Measurements from ENCODE around the gene POTEF. TPM values are rescaled to one million over a fixed set of nuclear protein-coding genes. Genes with fewer than 3 reads are reported as not detected.
"Not testable (repeated sequence)": the region's sequence is repeated elsewhere in the genome, so short reads cannot be mapped to it uniquely, and the experiment has no call there.

Gene POTEF
- polyA plus RNA-seq, 3 donors: not detected

DNA sequence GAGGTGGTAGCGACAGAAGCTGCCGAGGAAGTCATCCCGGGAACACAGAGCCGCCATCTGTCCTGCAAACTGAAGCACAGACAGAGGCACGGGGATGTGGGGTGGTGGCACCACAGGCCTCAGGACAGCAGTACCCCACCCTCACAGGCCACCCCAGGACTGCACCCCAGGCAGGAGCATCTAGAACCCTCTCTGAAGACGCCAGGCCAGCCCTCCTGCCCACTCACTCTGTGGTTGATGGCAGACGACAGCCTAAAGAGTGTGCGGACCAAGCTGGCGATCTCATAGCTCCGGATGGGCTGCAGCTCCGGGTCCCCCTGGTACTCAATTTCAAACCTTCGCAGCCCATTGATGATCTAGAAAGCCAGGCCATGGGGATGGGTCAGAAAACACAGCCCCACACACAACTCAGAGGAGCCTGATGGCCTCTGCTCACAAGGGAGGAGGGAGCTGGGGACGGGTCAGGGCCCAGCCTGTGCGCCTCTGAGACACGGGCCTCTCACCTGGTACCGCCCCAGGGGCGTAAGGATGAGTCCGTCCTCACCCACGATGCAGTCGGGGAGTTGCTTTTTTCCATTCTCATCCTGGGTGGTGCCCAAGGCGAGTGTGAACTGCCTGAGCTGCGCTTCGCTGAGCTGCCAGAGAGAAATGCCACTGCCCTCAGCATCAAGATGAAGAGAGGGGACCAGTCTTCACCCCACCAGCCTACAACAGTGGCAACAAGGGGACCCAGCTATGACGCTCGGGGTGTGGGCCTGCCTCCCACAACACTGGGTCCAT, 24.0 kb upstream of the POTEF start:
- TF ChIP-seq, protein P1, sequence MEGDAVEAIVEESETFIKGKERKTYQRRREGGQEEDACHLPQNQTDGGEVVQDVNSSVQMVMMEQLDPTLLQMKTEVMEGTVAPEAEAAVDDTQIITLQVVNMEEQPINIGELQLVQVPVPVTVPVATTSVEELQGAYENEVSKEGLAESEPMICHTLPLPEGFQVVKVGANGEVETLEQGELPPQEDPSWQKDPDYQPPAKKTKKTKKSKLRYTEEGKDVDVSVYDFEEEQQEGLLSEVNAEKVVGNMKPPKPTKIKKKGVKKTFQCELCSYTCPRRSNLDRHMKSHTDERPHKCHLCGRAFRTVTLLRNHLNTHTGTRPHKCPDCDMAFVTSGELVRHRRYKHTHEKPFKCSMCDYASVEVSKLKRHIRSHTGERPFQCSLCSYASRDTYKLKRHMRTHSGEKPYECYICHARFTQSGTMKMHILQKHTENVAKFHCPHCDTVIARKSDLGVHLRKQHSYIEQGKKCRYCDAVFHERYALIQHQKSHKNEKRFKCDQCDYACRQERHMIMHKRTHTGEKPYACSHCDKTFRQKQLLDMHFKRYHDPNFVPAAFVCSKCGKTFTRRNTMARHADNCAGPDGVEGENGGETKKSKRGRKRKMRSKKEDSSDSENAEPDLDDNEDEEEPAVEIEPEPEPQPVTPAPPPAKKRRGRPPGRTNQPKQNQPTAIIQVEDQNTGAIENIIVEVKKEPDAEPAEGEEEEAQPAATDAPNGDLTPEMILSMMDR (IDR thresholded peaks at IDR 0.05): no peak
- Histone ChIP-seq H3K9ac (ENCODE audit: insufficient read depth, low read length, poor library complexity, severe bottlenecking) (no peak overlapping the region), H3K4me3 (replicated peaks in 1 of 3; ENCODE audit: low read depth in 2 of 3, low read length in 3 of 3) (no peak overlapping the region), H3K79me2 (ENCODE audit: insufficient read depth, low read length) (no peaks in the 10 kb centered on the region), H4K20me1 (ENCODE audit: insufficient read depth, low read length) (no peaks in the 10 kb centered on the region), H3K4me2 (replicated peaks; ENCODE audit: extremely low read depth, low read length, poor library complexity, severe bottlenecking) (no peak overlapping the region), H3K9me3 (replicated peaks in 1 of 2; ENCODE audit: control insufficient read depth in 1 of 2, insufficient read depth in 1 of 2, low read length in 2 of 2) (no peaks in the 10 kb centered on the region), H3K4me1 (ENCODE audit: control insufficient read depth in 1 of 2, insufficient read depth in 2 of 2, low read length in 2 of 2) (no peaks in the 10 kb centered on the region), H3K27ac (ENCODE audit: low read depth in 1 of 2, low read length in 2 of 2) (no peak overlapping the region), H3K36me3 (replicated peaks in 1 of 2; ENCODE audit: control insufficient read depth in 1 of 2, insufficient read depth in 2 of 2, low read length in 2 of 2) (peaks cover 35 to 39% of the 10 kb centered on the region in 2 donors), H3K27me3 (ENCODE audit: control insufficient read depth in 2 of 2, insufficient read depth in 2 of 2, low read length in 2 of 2) (no peaks in the 10 kb centered on the region), H2AFZ (ENCODE audit: insufficient read depth, low read depth, low read length, poor library complexity, severe bottlenecking) (no peak overlapping the region)
- H3K27me3 Mint-ChIP-seq (ENCODE audit: low read depth in 3 of 3): peaks cover 0 to 6% (median 3%) of the 10 kb centered on the region in 3 donors
- no peak for DNase-seq
- no peak overlapping the region for H3K4me3 Mint-ChIP-seq
- peaks cover under 1% of the 10 kb centered on the region for H3K4me1 Mint-ChIP-seq
- H3K9me3 Mint-ChIP-seq: no peaks in the 10 kb centered on the region
- 90% methylated on average over 10 of the region's 25 CpGs for WGBS (ENCODE audit: insufficient coverage)
- intact Hi-C loops (cut with micrococcal nuclease): no loop called here
- peaks cover 24 to 64% of the 10 kb centered on the region in 2 donors for H3K36me3 Mint-ChIP-seq
- H3K27ac Mint-ChIP-seq: no peak overlapping the region

DNA sequence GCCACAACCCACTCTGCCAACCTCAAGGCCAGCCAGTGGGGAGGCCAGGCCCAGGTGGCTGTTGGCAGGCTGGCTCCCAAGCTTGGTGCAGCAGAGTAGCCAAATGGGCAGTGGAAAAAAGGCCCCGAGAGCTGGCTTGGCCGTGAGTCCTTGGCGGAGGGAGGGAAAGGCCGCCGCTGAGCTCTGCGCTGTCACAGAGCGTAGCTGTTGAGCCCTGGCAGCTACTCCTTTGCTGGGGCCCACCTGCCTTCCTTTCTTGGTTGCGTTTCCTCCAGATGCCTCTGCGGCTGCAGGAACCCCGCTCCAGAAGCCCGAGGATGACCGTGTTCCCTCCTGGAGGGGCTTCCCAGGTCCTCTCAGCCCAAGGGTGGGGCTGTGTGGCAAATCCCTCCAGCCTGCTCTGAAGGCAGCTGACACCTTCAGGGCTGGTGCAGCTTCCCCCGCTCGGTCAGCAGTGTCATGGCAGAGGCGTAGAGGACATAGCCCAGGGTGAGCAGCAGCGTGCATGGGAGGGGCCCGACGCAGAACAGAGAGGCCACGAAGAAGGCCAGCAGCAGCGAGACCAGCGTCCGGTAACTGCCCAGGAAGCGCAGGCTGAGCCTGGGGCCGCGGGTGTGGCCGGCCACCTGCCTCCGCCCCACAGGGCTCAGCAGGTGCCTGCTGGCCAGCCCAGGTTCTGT, 23.3 kb upstream of the POTEF start:
- not testable (repeated sequence) for H3K27me3 Mint-ChIP-seq (ENCODE audit: low read depth in 3 of 3); H3K27ac Mint-ChIP-seq
- 97% methylated on average over 12 of the region's 27 CpGs for WGBS (ENCODE audit: insufficient coverage)

DNA sequence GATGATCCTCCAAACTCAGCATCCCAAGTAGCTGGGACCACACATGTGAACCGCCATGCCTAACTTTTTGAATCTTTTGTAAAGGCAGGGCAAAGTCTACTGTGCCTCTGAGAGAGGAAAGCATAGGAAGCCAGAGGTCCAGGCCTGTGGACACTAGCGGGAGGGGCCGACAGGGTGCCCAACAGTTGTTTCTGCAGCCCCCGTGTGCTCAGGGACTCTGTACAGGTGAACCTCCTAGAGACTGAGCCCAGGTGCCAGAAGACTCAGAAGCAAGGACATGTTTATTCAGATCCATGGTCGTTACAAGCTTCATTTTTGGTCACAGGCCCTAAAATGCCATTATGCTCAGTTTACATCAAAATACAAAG, 22.1 kb upstream of the POTEF start:
- H3K9me3 ChIP-seq (replicated peaks in 1 of 2; ENCODE audit: control insufficient read depth in 1 of 2, insufficient read depth in 1 of 2, low read length in 2 of 2); H3K9ac ChIP-seq (ENCODE audit: insufficient read depth, low read length, poor library complexity, severe bottlenecking); H3K79me2 ChIP-seq (ENCODE audit: insufficient read depth, low read length); H3K4me1 ChIP-seq (ENCODE audit: control insufficient read depth in 1 of 2, insufficient read depth in 2 of 2, low read length in 2 of 2); H3K4me2 ChIP-seq (replicated peaks; ENCODE audit: extremely low read depth, low read length, poor library complexity, severe bottlenecking); H4K20me1 ChIP-seq (ENCODE audit: insufficient read depth, low read length); H3K9me3 Mint-ChIP-seq; H3K27me3 ChIP-seq (ENCODE audit: control insufficient read depth in 2 of 2, insufficient read depth in 2 of 2, low read length in 2 of 2); H2AFZ ChIP-seq (ENCODE audit: insufficient read depth, low read depth, low read length, poor library complexity, severe bottlenecking); H3K4me3 ChIP-seq (replicated peaks in 1 of 3; ENCODE audit: low read depth in 2 of 3, low read length in 3 of 3); H3K27ac ChIP-seq (ENCODE audit: low read depth in 1 of 2, low read length in 2 of 2); H3K4me1 Mint-ChIP-seq; intact Hi-C loops (cut with micrococcal nuclease); DNase-seq; H3K4me3 Mint-ChIP-seq: not testable (repeated sequence)
- H3K27ac Mint-ChIP-seq: peak overlapping the region in 1 of 7 donors; percentile 33
- peaks cover 14 to 18% (median 17%) of the 10 kb centered on the region in 3 donors for H3K27me3 Mint-ChIP-seq (ENCODE audit: low read depth in 3 of 3)
- WGBS (ENCODE audit: insufficient coverage): 96% methylated on average over 3 of the region's 5 CpGs
- H3K36me3 Mint-ChIP-seq: peaks cover 19 to 51% of the 10 kb centered on the region in 2 donors
- peaks cover 31 to 39% of the 10 kb centered on the region in 2 donors for H3K36me3 ChIP-seq (replicated peaks in 1 of 2; ENCODE audit: control insufficient read depth in 1 of 2, insufficient read depth in 2 of 2, low read length in 2 of 2)

More for the DNA sequence above, 23.3 kb upstream of the POTEF start:
- H3K27ac ChIP-seq (ENCODE audit: low read depth in 1 of 2, low read length in 2 of 2); H3K27me3 ChIP-seq (ENCODE audit: control insufficient read depth in 2 of 2, insufficient read depth in 2 of 2, low read length in 2 of 2); DNase-seq; H2AFZ ChIP-seq (ENCODE audit: insufficient read depth, low read depth, low read length, poor library complexity, severe bottlenecking); H3K4me1 Mint-ChIP-seq; H3K79me2 ChIP-seq (ENCODE audit: insufficient read depth, low read length); H3K9me3 Mint-ChIP-seq; H3K4me3 Mint-ChIP-seq; H4K20me1 ChIP-seq (ENCODE audit: insufficient read depth, low read length); H3K4me2 ChIP-seq (replicated peaks; ENCODE audit: extremely low read depth, low read length, poor library complexity, severe bottlenecking); intact Hi-C loops (cut with micrococcal nuclease); H3K4me1 ChIP-seq (ENCODE audit: control insufficient read depth in 1 of 2, insufficient read depth in 2 of 2, low read length in 2 of 2); H3K4me3 ChIP-seq (replicated peaks in 1 of 3; ENCODE audit: low read depth in 2 of 3, low read length in 3 of 3); H3K9me3 ChIP-seq (replicated peaks in 1 of 2; ENCODE audit: control insufficient read depth in 1 of 2, insufficient read depth in 1 of 2, low read length in 2 of 2); H3K9ac ChIP-seq (ENCODE audit: insufficient read depth, low read length, poor library complexity, severe bottlenecking): not testable (repeated sequence)
- peaks cover 31 to 39% of the 10 kb centered on the region in 2 donors for H3K36me3 ChIP-seq (replicated peaks in 1 of 2; ENCODE audit: control insufficient read depth in 1 of 2, insufficient read depth in 2 of 2, low read length in 2 of 2)
- peaks cover 24 to 58% of the 10 kb centered on the region in 2 donors for H3K36me3 Mint-ChIP-seq

Measured in CD14-positive monocyte (primary cell).